K562 (cell line): ENCODE data around the gene ARHGAP23. TPM values are rescaled to one million over a fixed set of nuclear protein-coding genes. Genes with fewer than 3 reads are reported as not detected.
A peak's percentile ranks its signal among the peaks of the same experiment; 100 is the strongest.

Experiments
- ATAC-seq: fragments of 200-7000 bp; cut with Tn5 transposase; 3 replicates; pipeline ENCODE4 v1.9.1; 2020; ENCODE audit warnings: moderate library complexity
- Bru-seq: library from RNA; stranded (reverse); fragments of 400-500 nt; gene quantifications from one replicate; lab custom pipeline; 2021; lab: Mats Ljungman, UMichigan
- BruChase-seq, 2 experiments: library from RNA; stranded (reverse); fragments of 400-500 nt; gene quantifications; one replicate each; lab custom pipeline; 2021; lab: Mats Ljungman, UMichigan
- BruUV-seq: library from RNA; stranded (reverse); fragments of 400-500 nt; replicated peaks from 2 replicates; lab custom pipeline; 2021; lab: Mats Ljungman, UMichigan
- CTCF ChIA-PET: fragments of 300-600 bp; formaldehyde crosslinking; extraction: SDS; loops from one replicate; lab custom pipeline; 2021; ENCODE audit warnings: low intra/inter-chr PET ratio; lab: Yijun Ruan, JAX
- POLR2A ChIA-PET: fragments of 300-600, 350-650 bp; sonication (Branson Sonifier 250); formaldehyde crosslinking; extraction: SDS; loops from one replicate; lab custom pipeline; 2021; ENCODE audit warnings: antibody characterized with exemption, inconsistent platforms; lab: Yijun Ruan, JAX
- DNase-seq, 4 experiments: peaks; one replicate each; pipeline versions ENCODE4 v3.0.0 to v3.0.0-alpha.2; 2011 to 2018; ENCODE audit warnings: low spot score in 3 of 4, mixed read lengths in 3 of 4; ENCODE audit errors: extremely low read depth in 1 of 4
- FAIRE-seq: peaks from 2 replicates; lab custom pipeline; 2011; peaks lifted over from hg19 to GRCh38; lab: Jason Lieb, UNC
- H2AFZ ChIP-seq: 2 replicates; pipeline ENCODE4 v1.6.0; 2011; ENCODE audit warnings: low read depth, low read length, control low read depth, inconsistent platforms
- H3K27ac ChIP-seq: fragments of 200-600 bp; 3 replicates; pipeline ENCODE4 v1.8.0; 2011; ENCODE audit warnings: low read depth, mild to moderate bottlenecking, control low read depth, inconsistent platforms, low read length, moderate library complexity, mixed read lengths; ENCODE audit errors: extremely low read depth
- H3K27me3 ChIP-seq, 2 experiments: fragments of 300-600 bp in 1 of 2; 2 replicates in 1 of 2; 3 replicates in 1 of 2; pipeline versions ENCODE4 v1.6.0 to v1.8.0; 2011; ENCODE audit warnings: inconsistent platforms in 2 of 2, low read length in 2 of 2, mild to moderate bottlenecking in 1 of 2, mixed read lengths in 1 of 2, moderate library complexity in 1 of 2; ENCODE audit not compliant: control insufficient read depth in 2 of 2, insufficient read depth in 2 of 2
- H3K36me3 ChIP-seq: fragments of 300-600 bp; 3 replicates; pipeline ENCODE4 v1.8.0; 2011; ENCODE audit warnings: mild to moderate bottlenecking, low read length, inconsistent platforms; ENCODE audit not compliant: control insufficient read depth, insufficient read depth
- H3K4me1 ChIP-seq, 2 experiments: fragments of 200-600 bp in 1 of 2; replicated peaks in 1 of 2; 2 replicates in 1 of 2; 3 replicates in 1 of 2; pipeline versions ENCODE4 v1.5.1 to v1.8.0; 2011; ENCODE audit warnings: inconsistent platforms in 2 of 2, low read length in 2 of 2, mild to moderate bottlenecking in 1 of 2, mixed read lengths in 1 of 2, moderate library complexity in 1 of 2; ENCODE audit not compliant: control insufficient read depth in 2 of 2, insufficient read depth in 2 of 2
- H3K4me2 ChIP-seq: 2 replicates; pipeline ENCODE4 v1.6.1; 2011; ENCODE audit warnings: low read length, control low read depth, inconsistent platforms, mixed read lengths; ENCODE audit not compliant: insufficient read depth
- H3K4me3 ChIP-seq: fragments of 200-600 bp; sonication (generic), shearing (Covaris generic); 2 replicates; pipeline ENCODE4 v1.5.1; 2016; ENCODE audit warnings: control low read depth, inconsistent platforms
- H3K79me2 ChIP-seq: fragments of 200-600 bp; 3 replicates; pipeline ENCODE4 v1.8.0; 2011; ENCODE audit warnings: low read length, inconsistent platforms; ENCODE audit not compliant: control insufficient read depth, insufficient read depth
- H3K9ac ChIP-seq, 2 experiments: 2 replicates each; pipeline versions ENCODE4 v1.6.0 to v1.6.1; 2011; ENCODE audit warnings: low read depth in 2 of 2, low read length in 2 of 2, control low read depth in 1 of 2, inconsistent platforms in 1 of 2, mild to moderate bottlenecking in 1 of 2, mixed read lengths in 1 of 2; ENCODE audit not compliant: insufficient read depth in 1 of 2
- H3K9me1 ChIP-seq: one replicate; pipeline ENCODE4 v1.6.0; 2011; ENCODE audit warnings: inconsistent platforms, mild to moderate bottlenecking, low read length, moderate library complexity; ENCODE audit not compliant: control insufficient read depth, insufficient read depth
- H3K9me3 ChIP-seq: replicated peaks from 2 replicates; pipeline ENCODE4 v1.5.1; 2011; ENCODE audit warnings: low read depth, low read length, inconsistent platforms; ENCODE audit not compliant: control insufficient read depth, insufficient read depth
- H4K20me1 ChIP-seq: replicated peaks from 2 replicates; pipeline ENCODE4 v1.6.1; 2011; ENCODE audit warnings: low read length, inconsistent platforms, mixed read lengths; ENCODE audit not compliant: control insufficient read depth, insufficient read depth
- CLOCK ChIP-seq: fragments of 250-450 bp; sonication (Bioruptor Pico); IDR thresholded peaks from 2 replicates; pipeline ENCODE4 v1.4.0; 2020; ENCODE audit warnings: mild to moderate bottlenecking, moderate library complexity, borderline replicate concordance
- FOXA1 ChIP-seq: fragments of 450-650 bp; IDR thresholded peaks from 2 replicates; pipeline ENCODE4 v1.6.1; 2016; ENCODE audit warnings: mild to moderate bottlenecking, borderline replicate concordance
- LCOR ChIP-seq: sonication (generic); formaldehyde crosslinking; IDR thresholded peaks from 2 replicates; pipeline ENCODE4 v1.8.0; 2022; ENCODE audit warnings: mild to moderate bottlenecking, missing genetic modification reagents
- MAX ChIP-seq: sonication (generic); formaldehyde crosslinking; IDR thresholded peaks from 2 replicates; pipeline ENCODE4 v1.9.0; 2022; ENCODE audit warnings: mild to moderate bottlenecking, missing genetic modification reagents
- NCOA6 ChIP-seq: fragments of 450-650 bp; IDR thresholded peaks from 2 replicates; pipeline ENCODE4 v1.6.1; 2017; ENCODE audit warnings: mild to moderate bottlenecking
- TEAD4 ChIP-seq, 2 experiments: sonication (generic) in 1 of 2; formaldehyde crosslinking in 1 of 2; IDR thresholded peaks; 2 replicates each; pipeline versions ENCODE4 v1.6.1 to v1.8.0; 2012 to 2022; ENCODE audit warnings: borderline replicate concordance in 1 of 2, inconsistent platforms in 1 of 2, low read length in 1 of 2, mild to moderate bottlenecking in 1 of 2, missing genetic modification reagents in 1 of 2
- ZNF445 ChIP-seq: fragments of 250-450 bp; sonication (Bioruptor Pico); IDR thresholded peaks from 2 replicates; pipeline ENCODE4 v1.4.0; 2020; ENCODE audit warnings: low read depth, mild to moderate bottlenecking, moderate library complexity
- ZNF740 ChIP-seq, 3 experiments: fragments of 200-800 bp in 1 of 3; sonication (Bioruptor generic) in 1 of 3; sonication (generic) in 1 of 3; formaldehyde crosslinking in 1 of 3; IDR thresholded peaks; 2 replicates each; pipeline versions ENCODE4 v1.6.1 to v1.8.0; 2016 to 2022; ENCODE audit warnings: mild to moderate bottlenecking in 2 of 3, missing compliant biosample characterization in 2 of 3, missing genetic modification characterization in 2 of 3, missing genetic modification reagents in 1 of 3
- ZNF778 ChIP-seq: fragments of 450-650 bp; formaldehyde crosslinking; IDR thresholded peaks from 2 replicates; pipeline ENCODE4 v1.4.0; 2020; ENCODE audit warnings: mild to moderate bottlenecking, moderate library complexity
- WGBS: fragments of 100-300 bp; shearing (Covaris generic); methylation state at CpG from one replicate; pipeline ENCODE4 v1.1.6; 2016; ENCODE audit warnings: low coverage, mixed read lengths; ENCODE audit not compliant: insufficient coverage; ENCODE audit errors: missing lambda C conversion rate; 5-methylcytosine and 5-hydroxymethylcytosine counted together
- in situ Hi-C: fragments of 300-500 bp; cut with MboI; formaldehyde crosslinking; loops from 4 replicates; pipeline ENCODE4 v1.15.0; 2018; ENCODE audit warnings: inconsistent platforms, mixed read lengths
- intact Hi-C: fragments of 100-400 bp; cut with micrococcal nuclease; formaldehyde crosslinking; loops from 2 replicates; pipeline ENCODE4 v1.14.2; 2022
- long read RNA-seq, 3 experiments: library from polyadenylated mRNA in 2 of 3; library from RNA in 1 of 3; unstranded in 2 of 3; stranded (forward) in 1 of 3; transcript quantifications; one replicate each; pipeline ENCODE4 v2.0.0, GENCODE V29; 2019 to 2022
- polyA minus RNA-seq, 3 experiments: library from RNA; depleted of rRNA, polyadenylated mRNA; stranded (reverse); fragments of >200 nt; gene quantifications; 2 replicates each; pipeline ENCODE4 v1.2.3, GENCODE V29; 2011
- polyA plus RNA-seq, 8 experiments: library from polyadenylated mRNA; depleted of rRNA in 4 of 8; stranded (reverse) in 5 of 8; unstranded in 3 of 8; fragments of >200 nt; fragmentation: Nextera tagmentation in 2 of 8; fragmentation: Illumina TruSeq in 1 of 8; extraction: Ambion mirVana in 2 of 8; extraction: Trizol in 1 of 8; gene quantifications; 2 replicates each; pipeline versions ENCODE4 v1.2.1 to v1.2.3, GENCODE V29; 2011 to 2014; ENCODE audit warnings: inconsistent platforms in 1 of 8, missing spikeins in 1 of 8
- total RNA-seq, 7 experiments: library from RNA; depleted of rRNA in 6 of 7; stranded (reverse); fragments of >200 nt in 6 of 7; fragmentation: Illumina TruSeq in 2 of 7; extraction: Trizol in 2 of 7; gene quantifications; 2 replicates each; pipeline versions ENCODE4 v1.2.1 to v1.2.3, GENCODE V29; 2011 to 2021; ENCODE audit warnings: low replicate concordance in 1 of 7
- TF ChIP-seq, protein P1 (sequence below): fragments of 200-800 bp; sonication (Bioruptor generic); IDR thresholded peaks from 2 replicates; pipeline ENCODE4 v1.6.1; 2017; ENCODE audit warnings: missing genetic modification characterization, missing compliant biosample characterization

The ARHGAP23 gene
- 5.4 and 10.3 TPM in 2 replicates for total RNA-seq (2011; cell fraction: chromatin; rRNA removed; ENCODE audit: low replicate concordance)
- 3.6 and 6.0 TPM in 2 replicates for total RNA-seq (2011; cell fraction: nucleolus; rRNA removed)
- 4.4 and 6.6 TPM in 2 replicates for total RNA-seq (2011; cell fraction: nucleoplasm; rRNA removed)
- total RNA-seq (2014; rRNA removed) (0.33 and 0.86 TPM in 2 replicates), total RNA-seq (2014; rRNA removed; fragmentation: Illumina TruSeq; extraction: Trizol) (0.06 and 0.25 TPM in 2 replicates), total RNA-seq (2015; rRNA removed; fragmentation: Illumina TruSeq; extraction: Trizol) (0.29 and 0.57 TPM in 2 replicates), total RNA-seq (2021) (1.4 and 2.7 TPM in 2 replicates), polyA plus RNA-seq (2011; rRNA removed) (0.12 and 0.71 TPM in 2 replicates), polyA plus RNA-seq (2014; fragmentation: Illumina TruSeq; extraction: Trizol) (0.68 and 0.70 TPM in 2 replicates), polyA plus RNA-seq (2014; fragmentation: Nextera tagmentation; extraction: Ambion mirVana) (under 1 TPM; 0.01 to 0.03 TPM), polyA plus RNA-seq (2014; rRNA removed) (0.69 and 1.6 TPM in 2 replicates), polyA minus RNA-seq (2011; rRNA and poly(A)+ RNA removed) (0.24 and 1.6 TPM in 2 replicates), Bru-seq, nascent RNA (percentile 26 among the genes with signal in this experiment), BruChase-seq, experiment 1, labeled RNA remaining after a 2-hour chase (percentile 23 among the genes with signal in this experiment), BruChase-seq, experiment 2, labeled RNA remaining after a 6-hour chase (percentile 25 among the genes with signal in this experiment)
- 0.10 and 1.00 TPM in 2 replicates for polyA plus RNA-seq (2011; cell fraction: cytosol; rRNA removed)
- 0.80 and 2.2 TPM in 2 replicates for polyA plus RNA-seq (2011; cell fraction: nucleus; rRNA removed)
- 0.52 and 0.68 TPM in 2 replicates for polyA plus RNA-seq (2012)
- 0.18 and 1.4 TPM in 2 replicates for polyA minus RNA-seq (2011; cell fraction: cytosol; rRNA and poly(A)+ RNA removed)
- 1.7 and 3.0 TPM in 2 replicates for polyA minus RNA-seq (2011; cell fraction: nucleus; rRNA and poly(A)+ RNA removed)
- long read RNA-seq, experiment 1, partial matches to known transcripts = 2 of 5 reads
- long read RNA-seq, experiment 1, other reads (novel, unspliced or antisense) = 3 of 5 reads
- long read RNA-seq, experiment 2, partial matches to known transcripts = 0 of 1 reads
- long read RNA-seq, experiment 2, other reads (novel, unspliced or antisense) = 1 of 1 reads
- long read RNA-seq, experiment 3 = 0 reads

GRCh38 chr17:38428112-38428642 lies at the start of gene ARHGAP23:
Gene ARHGAP23, plus strand, starts transcription at chr17:38428464. Its CDS starts 22 bp downstream, at chr17:38428486.
- H3K27me3 ChIP-seq = peaks cover 4 to 28% of the 10 kb centered on the region in 2 experiments; a peak in 4 of 5 replicates
- intact Hi-C loops (no loop called here), in situ Hi-C loops (no loop called here)
- no peaks in the 10 kb centered on the region for H3K9me1 ChIP-seq
- H3K4me2 ChIP-seq = no peak within 1 kb of the TSS; the same call in 1 of the 2 replicates
- no peak within 1 kb of the TSS for H3K4me3 ChIP-seq
- ChIA-PET POLR2A (no interaction called here), CTCF (no interaction called here)
- H3K9me3 ChIP-seq = no peaks in the 10 kb centered on the region
- no peaks in the 10 kb centered on the region for H3K36me3 ChIP-seq
- ATAC-seq = peak; percentile 57
- H3K9ac ChIP-seq = peak within 1 kb of the TSS in 1 of 2 experiments; percentile 55; a peak in 2 of 4 replicates
- no peak for FAIRE-seq
- H2AFZ ChIP-seq = 0 out of 2 replicates have a peak within 1 kb of the TSS, but pooled peaks have one; percentile 23
- peaks cover 0 to 17% of the 10 kb centered on the region in 2 experiments; a peak in 2 of 5 replicates for H3K4me1 ChIP-seq
- H3K27ac ChIP-seq = no peak within 1 kb of the TSS
- peak in 3 of 4 experiments; percentile 63 to 90 (median 90) for DNase-seq
- H3K79me2 ChIP-seq = no peaks in the 10 kb centered on the region
- 9% methylated on average over 9 of the region's 46 CpGs for WGBS
- BruUV-seq = no TSS peak
- H4K20me1 ChIP-seq = peaks cover 9% of the 10 kb centered on the region; the same call in 1 of the 2 replicates
- TF ChIP-seq LCOR (CRISPR knock-in tag) (no peak), ZNF740 (CRISPR knock-in tag; IDR thresholded peaks at IDR 0.05) (no peak), ZNF740 (tag; IDR thresholded peaks at IDR 0.05) (peak in 1 of 2 experiments; percentile 78; a peak in 2 of 4 replicates), ZNF778 (CRISPR knock-in tag) (no peak), MAX (CRISPR knock-in tag) (no peak), FOXA1 (no peak), CLOCK (CRISPR knock-in tag) (no peak), TEAD4 (IDR thresholded peaks at IDR 0.05; ENCODE audit: low read length) (no peak), TEAD4 (CRISPR knock-in tag; IDR thresholded peaks at IDR 0.05; ENCODE audit: borderline replicate concordance) (no peak), ZNF445 (CRISPR knock-in tag) (no peak), NCOA6 (no peak)
- TF ChIP-seq, protein P1, sequence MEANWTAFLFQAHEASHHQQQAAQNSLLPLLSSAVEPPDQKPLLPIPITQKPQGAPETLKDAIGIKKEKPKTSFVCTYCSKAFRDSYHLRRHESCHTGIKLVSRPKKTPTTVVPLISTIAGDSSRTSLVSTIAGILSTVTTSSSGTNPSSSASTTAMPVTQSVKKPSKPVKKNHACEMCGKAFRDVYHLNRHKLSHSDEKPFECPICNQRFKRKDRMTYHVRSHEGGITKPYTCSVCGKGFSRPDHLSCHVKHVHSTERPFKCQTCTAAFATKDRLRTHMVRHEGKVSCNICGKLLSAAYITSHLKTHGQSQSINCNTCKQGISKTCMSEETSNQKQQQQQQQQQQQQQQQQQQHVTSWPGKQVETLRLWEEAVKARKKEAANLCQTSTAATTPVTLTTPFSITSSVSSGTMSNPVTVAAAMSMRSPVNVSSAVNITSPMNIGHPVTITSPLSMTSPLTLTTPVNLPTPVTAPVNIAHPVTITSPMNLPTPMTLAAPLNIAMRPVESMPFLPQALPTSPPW (CRISPR knock-in tag) = peak; percentile 93
